Kidney capillary endothelial cell (primary cell): ENCODE results near the gene MMP23B.

Experiments
- DNase-seq: peaks from one replicate; pipeline ENCODE4 v3.0.0-alpha.2; 2018; ENCODE audit warnings: low spot score

The MMP23B gene

DNA sequence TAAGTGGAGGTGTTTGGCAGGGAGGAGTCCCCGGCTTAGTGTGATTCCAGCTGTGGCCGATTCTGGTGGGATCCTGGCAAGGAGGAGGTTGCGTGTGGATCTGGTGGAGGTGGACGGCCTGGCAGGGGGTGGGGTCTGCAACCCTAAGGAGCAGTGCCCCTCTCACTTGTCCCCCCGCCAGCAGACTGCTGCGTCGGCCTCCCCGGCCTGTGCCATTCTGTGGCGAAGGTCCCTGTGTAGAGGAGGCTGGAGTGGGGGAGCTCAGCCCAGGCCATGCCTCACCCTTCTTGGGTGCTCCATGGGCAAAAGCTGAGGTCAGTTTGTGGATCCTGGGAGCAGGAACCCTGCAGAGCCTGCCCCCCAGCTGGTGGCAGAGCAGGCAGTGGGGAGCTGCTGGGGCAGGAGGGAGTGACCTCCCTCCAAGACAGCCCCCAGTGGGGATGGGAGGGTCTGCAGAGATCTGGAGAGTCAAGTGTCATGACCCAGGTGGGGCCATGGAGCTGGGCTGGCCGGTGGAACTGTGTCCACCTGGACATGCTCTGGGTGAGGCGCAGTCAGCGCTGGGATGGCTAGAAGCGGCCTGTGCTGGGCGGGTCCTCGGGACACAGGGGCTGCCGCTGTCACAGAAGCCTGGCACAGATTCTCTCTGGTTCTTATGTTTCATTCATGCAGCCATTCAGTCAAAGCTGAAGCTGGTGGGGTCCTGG is 11.4 kb upstream of the MMP23B start:
- DNase-seq = no peak

DNA sequence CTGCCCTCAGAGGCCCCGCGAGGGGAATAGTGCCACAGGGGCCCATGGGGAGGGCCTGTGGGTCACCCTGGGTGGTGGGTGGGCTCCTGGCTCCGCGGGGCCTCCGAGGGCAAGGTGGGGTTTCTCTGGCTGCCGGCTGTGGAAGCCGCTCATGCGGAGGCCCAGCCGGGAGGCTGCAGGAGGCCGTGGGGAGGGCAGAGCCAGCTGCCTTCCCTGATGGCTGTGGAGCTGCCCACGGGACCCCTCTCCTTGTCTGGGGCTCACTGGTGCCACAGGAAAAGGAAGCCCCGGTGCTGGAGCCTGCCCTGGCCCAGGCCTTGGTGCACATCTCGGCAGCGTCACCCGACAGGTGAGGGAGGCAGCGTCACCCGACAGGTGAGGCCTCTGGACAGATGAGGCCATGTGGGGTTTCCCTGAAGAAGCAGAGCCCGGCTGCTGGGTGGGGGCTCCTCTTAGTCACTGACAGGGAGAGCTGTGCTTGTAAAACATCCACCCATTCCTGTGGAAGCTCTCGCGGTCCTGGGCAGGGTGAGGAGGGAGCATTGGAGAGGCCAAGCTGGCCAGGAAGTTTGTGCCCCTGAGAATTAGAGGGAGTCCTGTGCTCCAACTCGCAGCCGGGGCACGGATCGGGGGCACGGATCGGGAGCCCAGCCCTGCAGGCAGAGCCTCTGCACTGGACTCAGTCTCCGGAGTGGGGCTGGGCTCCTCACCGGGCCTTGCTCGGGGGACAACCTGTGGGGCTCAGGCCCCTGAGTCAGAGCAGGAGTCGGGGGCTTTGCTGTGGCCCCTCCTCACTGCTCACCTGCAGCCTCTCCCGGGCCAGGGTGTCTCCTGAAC is 10.6 kb upstream of the MMP23B start:
- no peak for DNase-seq

DNA sequence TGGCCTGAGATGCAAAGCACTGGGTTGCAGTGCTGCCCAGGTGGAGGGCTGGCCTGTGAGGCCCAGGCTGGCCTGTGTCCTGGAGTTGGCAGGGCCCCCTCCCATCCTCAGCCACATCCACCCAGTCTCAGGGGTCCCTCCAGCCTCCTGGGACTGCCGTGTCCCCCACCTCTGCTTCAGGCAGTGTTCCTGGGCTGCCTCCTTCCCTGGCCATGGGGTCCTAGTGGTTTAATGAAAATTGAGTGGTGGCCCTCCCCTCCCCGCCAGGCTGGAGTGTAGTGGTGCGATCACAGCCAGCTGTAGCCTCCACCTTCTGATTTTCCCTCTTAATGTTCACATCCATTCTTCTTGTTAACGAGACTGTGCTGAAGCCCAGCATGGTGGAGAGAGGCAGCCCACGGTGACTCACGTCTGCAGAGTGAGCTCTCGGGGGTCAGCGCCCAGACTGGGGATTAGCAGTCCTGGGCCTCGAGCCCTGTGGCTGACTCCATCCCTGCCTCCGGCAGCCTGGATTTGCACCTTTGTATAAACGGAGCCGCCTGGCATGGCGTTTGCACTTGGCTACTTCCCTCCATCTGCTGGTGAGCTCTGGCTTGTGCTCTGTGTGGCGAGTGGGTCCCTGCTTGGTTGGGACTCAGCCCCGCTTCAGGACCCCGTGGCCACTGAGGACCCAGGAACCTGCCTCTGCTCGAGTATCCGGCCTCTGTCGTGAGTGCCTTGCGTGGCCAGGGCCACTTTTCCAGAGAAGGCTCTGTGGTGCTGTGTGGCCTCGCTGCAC is 9.8 kb upstream of the MMP23B start:
- DNase-seq = no peak

DNA sequence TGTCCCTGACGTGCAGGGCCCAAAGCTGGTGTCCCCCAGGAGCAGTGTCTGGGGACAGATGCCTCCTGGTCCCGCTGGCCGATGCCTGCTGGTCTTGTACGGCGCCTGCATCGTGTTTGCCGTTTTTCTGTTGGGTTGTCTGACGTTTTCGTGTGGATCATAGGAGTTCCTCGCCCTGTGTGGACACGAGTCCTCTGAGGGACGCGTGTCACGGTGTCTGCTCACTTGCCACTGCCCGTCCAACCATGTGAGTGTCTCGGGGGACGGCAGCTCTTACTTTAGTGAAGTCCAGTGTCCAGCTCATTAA is 9.2 kb upstream of the MMP23B start:
- DNase-seq = no peak

DNA sequence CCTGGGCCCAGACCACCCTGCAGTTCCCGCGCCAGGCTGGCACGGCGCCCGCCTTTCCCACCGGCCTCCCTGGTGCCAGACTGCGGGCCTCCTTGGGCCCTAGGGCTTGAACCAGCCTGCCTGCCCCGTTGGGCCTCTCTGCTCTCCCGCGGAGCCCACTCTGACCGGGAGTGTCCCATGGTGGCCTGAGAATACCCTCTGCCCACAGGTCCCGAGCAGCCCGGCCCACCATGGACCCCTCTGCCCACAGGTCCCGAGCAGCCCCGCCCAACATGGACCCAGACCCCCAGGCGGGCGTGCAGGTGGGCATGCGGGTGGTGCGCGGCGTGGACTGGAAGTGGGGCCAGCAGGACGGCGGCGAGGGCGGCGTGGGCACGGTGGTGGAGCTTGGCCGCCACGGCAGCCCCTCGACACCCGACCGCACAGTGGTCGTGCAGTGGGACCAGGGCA is 8.8 kb upstream of the MMP23B start:
- DNase-seq = no peak

DNA sequence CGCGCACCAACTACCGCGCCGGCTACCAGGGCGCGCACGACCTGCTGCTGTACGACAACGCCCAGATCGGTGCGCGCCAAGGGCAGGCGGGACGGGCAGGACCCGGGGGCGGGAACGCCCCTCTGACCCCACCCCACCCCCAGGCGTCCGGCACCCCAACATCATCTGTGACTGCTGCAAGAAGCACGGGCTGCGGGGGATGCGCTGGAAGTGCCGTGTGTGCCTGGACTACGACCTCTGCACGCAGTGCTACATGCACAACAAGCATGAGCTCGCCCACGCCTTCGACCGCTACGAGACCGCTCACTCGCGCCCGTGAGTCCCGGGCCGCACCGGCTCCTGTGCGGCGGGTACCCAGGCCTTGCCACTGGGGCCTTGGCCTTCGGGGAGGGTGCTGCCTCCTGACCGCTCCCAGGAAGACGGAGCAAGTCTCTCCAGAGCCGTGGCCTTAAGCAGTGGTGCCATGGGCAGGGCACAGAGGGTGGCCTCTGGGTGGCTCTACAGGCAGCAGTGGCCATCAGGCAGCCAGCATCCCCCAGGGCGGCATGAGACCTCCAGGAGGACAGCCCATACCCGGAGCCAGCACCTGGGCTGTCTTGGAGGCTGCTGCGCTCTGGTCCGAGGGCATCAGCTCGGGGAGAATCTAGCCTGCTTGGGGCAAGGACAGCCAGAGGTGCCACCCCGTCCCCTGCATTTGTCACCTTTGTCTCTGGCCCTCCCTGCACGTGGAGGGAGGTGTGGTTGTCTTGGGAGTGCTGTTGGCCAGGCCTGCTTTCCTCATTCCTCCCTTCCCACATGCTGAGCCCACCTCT is 8.1 kb upstream of the MMP23B start:
- no peak for DNase-seq

DNA sequence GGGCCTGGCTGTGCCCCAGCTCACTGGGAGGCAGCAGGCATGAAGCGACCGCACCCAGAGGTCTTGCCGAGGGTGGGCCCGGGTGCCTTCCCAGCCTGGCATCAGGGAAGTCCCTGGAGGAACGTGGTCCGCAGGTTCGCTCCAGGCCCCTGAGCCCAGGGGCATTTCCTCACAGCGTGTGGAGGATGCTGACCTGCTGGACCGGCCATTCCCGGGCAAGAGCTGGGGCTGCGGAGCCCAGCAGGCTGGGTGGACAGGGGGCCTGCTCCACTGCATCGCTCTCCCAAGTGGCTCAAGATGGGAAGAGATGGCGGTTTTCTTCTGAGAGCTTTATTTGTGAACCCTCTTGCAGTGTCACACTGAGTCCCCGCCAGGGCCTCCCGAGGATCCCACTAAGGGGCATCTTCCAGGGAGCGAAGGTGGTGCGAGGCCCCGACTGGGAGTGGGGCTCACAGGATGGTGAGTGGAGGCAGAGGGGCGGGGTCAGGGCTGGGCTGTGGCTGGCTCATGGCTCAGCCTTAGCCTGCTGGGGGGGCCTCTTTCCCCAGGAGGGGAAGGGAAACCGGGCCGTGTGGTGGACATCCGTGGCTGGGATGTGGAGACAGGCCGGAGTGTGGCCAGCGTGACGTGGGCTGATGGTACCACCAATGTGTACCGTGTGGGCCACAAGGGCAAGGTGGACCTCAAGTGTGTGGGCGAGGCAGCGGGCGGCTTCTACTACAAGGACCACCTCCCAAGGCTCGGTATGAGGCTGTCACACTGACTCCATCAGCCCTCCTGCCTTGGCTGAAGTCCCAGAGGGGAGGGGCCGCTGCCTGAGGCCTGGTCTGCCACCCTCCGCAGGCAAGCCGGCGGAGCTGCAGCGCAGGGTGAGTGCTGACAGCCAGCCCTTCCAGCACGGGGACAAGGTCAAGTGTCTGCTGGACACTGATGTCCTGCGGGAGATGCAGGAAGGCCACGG is 7.2 kb upstream of the MMP23B start:
- DNase-seq = no peak

DNA sequence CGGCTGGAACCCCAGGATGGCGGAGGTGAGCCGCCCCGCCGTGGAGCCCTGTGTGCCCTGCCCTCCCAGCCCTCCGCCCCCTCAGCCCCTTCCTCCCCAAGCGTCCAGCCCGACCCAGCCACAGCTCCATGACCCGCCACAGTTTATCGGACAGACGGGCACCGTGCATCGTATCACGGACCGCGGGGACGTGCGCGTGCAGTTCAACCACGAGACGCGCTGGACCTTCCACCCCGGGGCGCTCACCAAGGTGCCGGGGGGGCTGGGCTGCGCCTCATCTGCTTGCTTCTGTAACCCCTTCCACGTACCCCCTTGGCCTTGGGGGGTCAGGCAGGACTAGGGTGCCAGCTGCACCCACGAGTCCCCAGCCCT is 6.6 kb upstream of the MMP23B start:
- no peak for DNase-seq

DNA sequence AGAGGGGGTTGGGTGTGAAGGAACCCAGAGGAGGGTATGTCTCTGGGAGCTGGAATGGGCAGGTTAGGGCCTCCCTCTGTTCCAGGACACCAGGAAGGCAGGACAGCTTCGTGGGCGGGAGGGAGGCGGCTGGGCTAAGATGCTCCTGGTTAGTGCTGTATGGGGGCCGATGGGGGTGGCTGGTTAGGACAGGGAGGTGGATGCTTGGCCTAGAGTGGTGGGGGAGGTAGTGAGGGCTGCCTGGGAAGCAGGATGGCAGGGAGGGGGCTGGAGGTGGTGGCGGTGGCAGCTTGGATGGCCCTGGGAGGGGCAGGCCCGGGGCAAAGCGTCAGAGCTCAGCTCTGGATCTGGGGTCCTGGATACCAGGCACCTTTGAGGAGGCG is 6.2 kb upstream of the MMP23B start:
- no peak for DNase-seq

DNA sequence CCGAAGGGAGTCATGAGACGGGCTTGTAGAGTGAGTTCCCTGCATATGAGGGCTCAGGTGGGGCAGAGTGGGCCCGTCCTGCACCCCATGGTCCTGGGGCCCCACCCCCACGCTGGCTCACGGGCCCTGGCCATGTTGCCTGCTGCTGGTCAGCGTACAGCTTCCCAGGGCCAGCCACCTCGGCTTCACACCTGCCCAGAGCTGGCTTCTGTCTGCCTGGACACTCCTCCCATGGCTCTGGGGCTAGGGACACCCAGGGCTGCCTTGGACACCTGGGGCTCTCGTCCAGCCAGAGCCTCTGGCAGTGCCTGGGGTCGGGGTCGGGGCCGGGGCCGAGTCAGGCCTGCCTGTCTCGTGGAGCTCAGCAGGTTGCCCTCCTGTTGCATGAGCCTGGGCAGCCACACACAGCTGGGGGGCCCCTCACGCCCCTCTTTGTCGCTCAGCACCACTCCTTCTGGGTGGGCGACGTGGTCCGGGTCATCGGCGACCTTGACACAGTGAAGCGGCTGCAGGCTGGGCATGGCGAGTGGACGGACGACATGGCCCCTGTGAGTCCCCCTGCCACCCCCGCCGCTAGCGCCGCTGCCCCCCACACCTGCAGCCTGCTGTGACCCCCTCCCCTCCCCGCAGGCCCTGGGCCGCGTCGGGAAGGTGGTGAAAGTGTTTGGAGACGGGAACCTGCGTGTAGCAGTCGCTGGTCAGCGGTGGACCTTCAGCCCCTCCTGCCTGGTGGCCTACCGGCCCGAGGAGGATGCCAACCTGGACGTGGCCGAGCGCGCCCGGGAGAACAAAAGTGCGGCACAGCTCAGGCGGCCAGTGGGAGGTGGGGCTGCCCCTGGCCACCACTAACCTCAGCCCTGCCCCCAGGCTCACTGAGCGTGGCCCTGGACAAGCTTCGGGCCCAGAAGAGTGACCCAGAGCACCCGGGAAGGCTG is 5.5 kb upstream of the MMP23B start:
- no peak for DNase-seq

DNA sequence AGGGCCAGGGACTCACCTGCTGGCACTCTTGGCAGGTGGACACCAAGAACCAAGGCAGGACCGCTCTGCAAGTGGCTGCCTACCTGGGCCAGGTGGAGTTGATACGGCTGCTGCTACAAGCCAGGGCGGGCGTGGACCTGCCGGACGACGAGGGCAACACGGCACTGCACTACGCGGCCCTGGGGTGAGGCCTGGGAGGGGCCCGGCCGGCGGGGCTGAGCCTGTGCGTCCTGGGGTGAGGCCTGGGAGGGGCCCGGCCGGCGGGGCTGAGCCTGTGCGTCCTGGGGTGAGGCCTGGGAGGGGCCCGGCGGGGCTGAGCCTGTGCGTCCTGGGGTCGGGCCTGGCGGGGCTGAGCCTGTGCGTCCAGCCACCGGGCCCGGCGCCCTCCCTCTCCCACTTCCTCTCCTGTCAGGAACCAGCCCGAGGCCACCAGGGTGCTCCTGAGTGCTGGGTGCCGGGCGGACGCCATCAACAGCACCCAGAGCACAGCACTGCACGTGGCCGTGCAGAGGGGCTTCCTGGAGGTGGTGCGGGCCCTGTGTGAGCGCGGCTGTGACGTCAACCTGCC is 4.6 kb upstream of the MMP23B start:
- no peak for DNase-seq

DNA sequence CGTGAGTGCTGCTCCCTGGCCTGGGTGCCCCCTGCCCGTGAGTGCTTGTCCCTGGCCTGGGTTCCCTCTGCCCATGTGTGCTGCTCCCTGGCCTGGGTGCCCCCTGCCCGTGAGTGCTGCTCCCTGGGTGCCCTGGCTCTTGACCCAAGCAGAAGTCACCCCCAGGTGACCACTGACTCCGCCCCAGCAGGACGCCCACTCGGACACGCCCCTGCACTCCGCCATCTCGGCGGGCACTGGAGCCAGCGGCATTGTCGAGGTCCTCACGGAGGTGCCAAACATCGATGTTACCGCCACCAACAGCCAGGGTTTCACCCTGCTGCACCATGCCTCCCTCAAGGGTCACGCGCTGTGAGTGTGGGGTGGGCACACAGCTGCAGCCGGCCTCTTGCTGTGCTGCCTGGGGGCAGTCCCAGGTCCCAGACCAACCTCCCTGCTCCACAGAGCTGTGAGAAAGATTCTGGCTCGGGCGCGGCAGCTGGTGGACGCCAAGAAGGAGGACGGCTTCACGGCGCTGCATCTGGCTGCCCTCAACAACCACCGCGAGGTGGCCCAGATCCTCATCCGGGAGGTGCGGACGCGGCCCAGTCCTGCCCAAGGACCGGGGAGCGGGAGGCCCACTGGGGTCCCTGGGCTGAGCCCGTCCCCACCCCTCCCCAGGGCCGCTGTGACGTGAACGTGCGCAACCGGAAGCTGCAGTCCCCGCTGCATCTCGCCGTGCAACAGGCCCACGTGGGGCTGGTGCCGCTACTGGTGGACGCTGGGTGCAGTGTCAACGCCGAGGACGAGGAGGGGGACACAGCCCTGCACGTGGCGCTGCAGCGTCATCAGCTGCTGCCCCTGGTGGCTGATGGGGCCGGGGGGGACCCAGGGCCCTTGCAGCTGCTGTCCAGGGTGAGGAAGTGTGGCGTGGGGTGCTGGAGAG is 3.9 kb upstream of the MMP23B start:
- no peak for DNase-seq

DNA sequence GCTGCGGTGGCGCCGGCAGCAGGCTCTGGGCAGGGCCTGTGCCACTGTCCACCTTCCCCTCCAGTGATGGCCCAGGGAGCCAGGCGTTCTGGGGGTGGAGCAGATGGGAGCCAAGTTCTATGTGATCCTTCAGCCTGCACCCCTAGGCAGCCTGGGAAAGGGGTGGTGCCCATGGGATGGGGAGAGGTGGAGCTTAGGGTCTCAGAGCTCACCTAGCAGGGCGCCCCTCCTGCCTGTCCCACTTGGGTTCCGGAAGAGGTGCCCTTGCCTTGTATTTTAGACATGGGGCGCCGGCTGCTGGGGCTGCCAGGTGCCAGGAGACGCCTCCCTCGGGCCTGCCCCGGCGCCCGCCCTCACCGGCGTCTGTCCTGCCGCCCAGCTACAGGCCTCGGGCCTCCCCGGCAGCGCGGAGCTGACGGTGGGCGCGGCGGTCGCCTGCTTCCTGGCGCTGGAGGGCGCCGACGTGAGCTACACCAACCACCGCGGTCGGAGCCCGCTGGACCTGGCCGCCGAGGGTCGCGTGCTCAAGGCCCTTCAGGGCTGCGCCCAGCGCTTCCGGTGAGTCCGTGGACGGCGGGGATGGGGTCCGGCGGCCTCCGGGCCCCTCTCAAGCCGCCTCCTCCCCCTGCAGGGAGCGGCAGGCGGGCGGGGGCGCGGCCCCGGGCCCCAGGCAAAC is 3.1 kb upstream of the MMP23B start:
- DNase-seq = no peak

DNA sequence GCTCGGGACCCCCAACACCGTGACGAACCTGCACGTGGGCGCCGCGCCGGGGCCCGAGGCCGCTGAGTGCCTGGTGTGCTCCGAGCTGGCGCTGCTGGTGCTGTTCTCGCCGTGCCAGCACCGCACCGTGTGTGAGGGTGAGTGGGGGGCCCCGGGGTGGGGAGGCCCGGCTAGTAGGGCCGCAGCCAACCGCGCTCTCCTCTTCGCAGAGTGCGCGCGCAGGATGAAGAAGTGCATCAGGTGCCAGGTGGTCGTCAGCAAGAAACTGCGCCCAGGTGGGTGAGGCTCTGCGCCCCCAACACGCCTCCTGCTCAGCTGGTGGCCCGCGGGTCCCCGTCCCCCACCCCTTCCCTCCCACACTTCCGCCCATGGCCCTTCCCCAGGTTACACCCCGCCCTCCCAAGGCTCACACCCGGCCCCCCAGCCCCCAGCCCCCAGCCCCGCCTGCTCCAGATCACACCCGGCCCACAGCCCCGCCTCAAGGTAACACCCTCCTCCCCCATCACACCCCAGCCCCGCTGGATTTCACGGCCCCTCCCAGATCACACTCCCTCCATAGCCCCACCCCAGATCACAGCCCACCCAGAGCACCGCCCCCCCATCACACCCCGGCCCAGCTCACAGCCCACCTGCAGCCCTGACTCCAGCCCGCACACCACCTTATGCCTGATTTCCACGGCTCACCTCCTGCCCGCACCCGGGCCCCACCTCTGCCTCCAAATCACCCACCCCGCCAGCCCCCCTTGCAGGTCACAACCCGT is 2.4 kb upstream of the MMP23B start:
- DNase-seq = no peak

DNA sequence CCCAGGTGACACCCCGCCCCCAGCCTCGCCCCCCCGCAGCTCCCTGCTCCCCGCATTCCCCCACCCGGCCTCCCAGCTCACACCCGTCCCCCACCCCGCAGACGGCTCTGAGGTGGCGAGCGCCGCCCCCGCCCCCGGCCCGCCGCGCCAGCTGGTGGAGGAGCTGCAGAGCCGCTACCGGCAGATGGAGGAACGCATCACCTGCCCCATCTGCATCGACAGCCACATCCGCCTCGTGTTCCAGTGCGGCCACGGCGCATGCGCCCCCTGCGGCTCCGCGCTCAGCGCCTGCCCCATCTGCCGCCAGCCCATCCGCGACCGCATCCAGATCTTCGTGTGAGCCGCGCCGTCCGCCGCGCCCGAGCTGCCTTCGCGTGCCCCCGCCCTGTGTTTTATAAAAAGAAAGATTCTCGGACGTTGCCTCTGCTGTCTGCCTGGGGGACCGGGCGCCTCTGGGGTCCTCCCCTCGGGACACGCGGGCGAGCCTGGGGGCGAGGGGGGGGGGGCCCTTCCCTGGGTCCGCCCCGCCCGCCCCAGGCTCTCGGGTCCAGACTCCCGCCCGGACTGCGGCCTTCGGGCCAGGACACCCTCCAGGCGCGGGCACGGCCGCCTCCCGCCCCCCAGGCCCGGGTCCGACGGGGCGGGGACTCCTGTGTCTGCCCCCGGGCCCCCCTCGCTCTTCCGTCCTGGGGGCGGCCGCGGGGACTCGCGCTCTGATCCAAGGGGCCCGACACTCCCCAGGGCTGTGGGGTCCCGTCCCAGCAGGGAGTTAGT is 1.6 kb upstream of the MMP23B start:
- peak; percentile 46 for DNase-seq
